Hematopoietic multipotent progenitor cell treated with erythropoietin and hydrocortisone succinate and interleukin-3 and kit ligand, for 17 days (in vitro differentiated cells): ENCODE data around the gene SGK1.
"Not testable (repeated sequence)": the region's sequence is repeated elsewhere in the genome, so short reads cannot be mapped to it uniquely, and the experiment has no call there.

Experiments used
- DNase-seq: peaks from one replicate; pipeline ENCODE4 v3.0.0-alpha.2; 2015; ENCODE audit warnings: low spot score

SGK1 gene

GRCh38 chr6:134253681-134254080 lies 64.2 kb downstream of the SGK1 start:
- DNase-seq, result no peak

GRCh38 chr6:134251320-134251719 lies 66.6 kb downstream of the SGK1 start:
- DNase-seq, result no peak

- DNase-seq, result no peak
Measured at GRCh38 chr6:134250776-134251175, 67.1 kb downstream of the SGK1 start.

GRCh38 chr6:134249759-134250602 lies 67.9 kb downstream of the SGK1 start:
- no peak for DNase-seq

GRCh38 chr6:134249239-134249758 lies 68.6 kb downstream of the SGK1 start:
- DNase-seq, result no peak

GRCh38 chr6:134247844-134248580 lies 69.9 kb downstream of the SGK1 start:
- DNase-seq, result no peak

- DNase-seq, result no peak
Measured at GRCh38 chr6:134247231-134247833, 70.6 kb downstream of the SGK1 start.

- DNase-seq, result no peak
Measured at GRCh38 chr6:134245706-134246105, 72.2 kb downstream of the SGK1 start.

- no peak for DNase-seq
Measured at GRCh38 chr6:134245041-134245440, 72.9 kb downstream of the SGK1 start.

- peak; percentile 48 for DNase-seq
Measured at GRCh38 chr6:134240665-134241431, 77.1 kb downstream of the SGK1 start.

- DNase-seq, result no peak
Measured at GRCh38 chr6:134238960-134239795, 78.7 kb downstream of the SGK1 start.

GRCh38 chr6:134238006-134238405 lies 79.9 kb downstream of the SGK1 start:
- no peak for DNase-seq

GRCh38 chr6:134235937-134236751 lies 81.8 kb downstream of the SGK1 start:
- no peak for DNase-seq

GRCh38 chr6:134235334-134235733 lies 82.6 kb downstream of the SGK1 start:
- DNase-seq, result not testable (repeated sequence)

GRCh38 chr6:134233180-134233955 lies 84.5 kb downstream of the SGK1 start:
- no peak for DNase-seq

GRCh38 chr6:134230940-134231339 lies 87.0 kb downstream of the SGK1 start:
- DNase-seq, result no peak

- DNase-seq, result no peak
Measured at GRCh38 chr6:134230087-134230700, 87.7 kb downstream of the SGK1 start.

GRCh38 chr6:134229520-134229919 lies 88.4 kb downstream of the SGK1 start:
- DNase-seq, result no peak
